Measurements from ENCODE around the gene PGGT1B. TPM values are rescaled to one million over a fixed set of nuclear protein-coding genes. Genes with fewer than 3 reads are reported as not detected.

Gene PGGT1B
- total RNA-seq, 2 experiments from 2014 or later = 37.7 to 38.3 TPM

GRCh38 chr5:115295777-115296123 lies 33.1 kb upstream of the PGGT1B start:
- CTCF ChIA-PET = interaction anchor here (1.3 to 2.7 kb wide), 4 partner anchors 10 to 279 kb away, joined by 3 to 10 read pairs (median 4); no protein-coding TSS in a partner anchor
- no peak for DNase-seq

GRCh38 chr5:115291397-115291796 lies 28.7 kb upstream of the PGGT1B start:
- intact Hi-C loops (cut with micrococcal nuclease) = no loop called here
- Mint-ChIP-seq H3K27me3 (peaks cover 7% of the 10 kb centered on the region), H3K4me1 (ENCODE audit: low read depth) (peaks cover 6% of the 10 kb centered on the region), H3K4me3 (no peak overlapping the region), H3K36me3 (ENCODE audit: low read depth) (peaks cover 7% of the 10 kb centered on the region), H3K9me3 (peaks cover 11% of the 10 kb centered on the region), H3K27ac (no peak overlapping the region)
- ATAC-seq (no peak), DNase-seq (no peak)
- CTCF ChIA-PET = interaction anchor here (0.8 kb wide), 1 partner anchor 195 kb away, joined by 4 read pairs; no protein-coding TSS in a partner anchor
- TF ChIP-seq CTCF (IDR thresholded peaks at IDR 0.05) = no peak
- POLR2A ChIA-PET = no interaction called here

More at GRCh38 chr5:115295777-115296123, 33.1 kb upstream of the PGGT1B start:
- H3K36me3 Mint-ChIP-seq (ENCODE audit: low read depth) = peaks cover 7% of the 10 kb centered on the region
- H3K9me3 Mint-ChIP-seq = peaks cover 11% of the 10 kb centered on the region
- no peak overlapping the region for H3K27ac Mint-ChIP-seq
- ATAC-seq = no peak
- POLR2A ChIA-PET = interaction anchor here (0.6 to 2.7 kb wide), 4 partner anchors 12 to 241 kb away, joined by 3 to 14 read pairs (median 5); partner anchors contain the start of gene PGGT1B
- H3K27me3 Mint-ChIP-seq = peaks cover 7% of the 10 kb centered on the region
- peak overlapping the region; percentile 73 for H3K4me3 Mint-ChIP-seq
- no peak for TF ChIP-seq CTCF (IDR thresholded peaks at IDR 0.05)
- intact Hi-C loops (cut with micrococcal nuclease) = no loop called here
- peaks cover 4% of the 10 kb centered on the region for H3K4me1 Mint-ChIP-seq (ENCODE audit: low read depth)

GRCh38 chr5:115289104-115289503 lies 26.4 kb upstream of the PGGT1B start:
- peaks cover 7% of the 10 kb centered on the region for H3K27me3 Mint-ChIP-seq
- peaks cover 8% of the 10 kb centered on the region for H3K4me1 Mint-ChIP-seq (ENCODE audit: low read depth)
- intact Hi-C loops (cut with micrococcal nuclease) = no loop called here
- no peak overlapping the region for H3K27ac Mint-ChIP-seq
- POLR2A ChIA-PET = no interaction called here
- peaks cover 11% of the 10 kb centered on the region for H3K9me3 Mint-ChIP-seq
- no peak overlapping the region for H3K4me3 Mint-ChIP-seq
- TF ChIP-seq CTCF (IDR thresholded peaks at IDR 0.05) = no peak
- CTCF ChIA-PET = no interaction called here
- ATAC-seq = no peak
- no peak for DNase-seq
- peaks cover 7% of the 10 kb centered on the region for H3K36me3 Mint-ChIP-seq (ENCODE audit: low read depth)

- intact Hi-C loops (cut with micrococcal nuclease) = no loop called here
- Mint-ChIP-seq H3K4me1 (ENCODE audit: low read depth) (peaks cover 8% of the 10 kb centered on the region), H3K27me3 (no peaks in the 10 kb centered on the region), H3K9me3 (no peaks in the 10 kb centered on the region), H3K36me3 (ENCODE audit: low read depth) (no peaks in the 10 kb centered on the region), H3K4me3 (no peak overlapping the region), H3K27ac (no peak overlapping the region)
- ChIA-PET CTCF (no interaction called here), POLR2A (interaction anchor here (0.6 to 1.4 kb wide), 2 partner anchors 12 to 572 kb away, joined by 3 to 6 read pairs; partner anchors contain the start of gene CCDC112)
- ATAC-seq (no peak), DNase-seq (no peak)
- no peak for TF ChIP-seq CTCF (IDR thresholded peaks at IDR 0.05)
Observed at GRCh38 chr5:115284021-115284420, 21.3 kb upstream of the PGGT1B start.

GRCh38 chr5:115282131-115282530 lies 19.5 kb upstream of the PGGT1B start:
- H3K4me3 Mint-ChIP-seq = no peak overlapping the region
- H3K9me3 Mint-ChIP-seq = no peaks in the 10 kb centered on the region
- no peak for TF ChIP-seq CTCF (IDR thresholded peaks at IDR 0.05)
- no peaks in the 10 kb centered on the region for H3K27me3 Mint-ChIP-seq
- ATAC-seq (no peak), DNase-seq (no peak)
- ChIA-PET POLR2A (no interaction called here), CTCF (no interaction called here)
- peaks cover 6% of the 10 kb centered on the region for H3K4me1 Mint-ChIP-seq (ENCODE audit: low read depth)
- intact Hi-C loops (cut with micrococcal nuclease) = no loop called here
- no peaks in the 10 kb centered on the region for H3K36me3 Mint-ChIP-seq (ENCODE audit: low read depth)
- H3K27ac Mint-ChIP-seq = no peak overlapping the region

All from activated CD8-positive, alpha-beta T cell treated with anti-CD3 and anti-CD28 coated beads for 36 hours (primary cell).